IPS-20b (cell line): ENCODE measurements around the gene POLR3H.

Experiments used
- H3K27ac ChIP-seq: one replicate; pipeline ENCODE4 v1.5.1; 2013; ENCODE audit warnings: low read length
- H3K27me3 ChIP-seq: 2 replicates; pipeline ENCODE4 v1.6.1; 2013; ENCODE audit warnings: mild to moderate bottlenecking, low read length, inconsistent platforms; ENCODE audit not compliant: insufficient read depth
- H3K36me3 ChIP-seq: 2 replicates; pipeline ENCODE4 v1.6.1; 2013; ENCODE audit warnings: low read depth, mild to moderate bottlenecking, inconsistent platforms, low read length, moderate library complexity; ENCODE audit not compliant: insufficient read depth
- H3K4me1 ChIP-seq: 2 replicates; pipeline ENCODE4 v1.6.1; 2013; ENCODE audit warnings: mild to moderate bottlenecking, control low read depth, inconsistent platforms, low read length, moderate library complexity; ENCODE audit not compliant: insufficient read depth
- H3K4me3 ChIP-seq: 2 replicates; pipeline ENCODE4 v1.5.1; 2013; ENCODE audit warnings: mild to moderate bottlenecking, low read length, inconsistent platforms
- H3K9ac ChIP-seq: 2 replicates; pipeline ENCODE4 v1.6.1; 2013; ENCODE audit warnings: low read depth, mild to moderate bottlenecking, inconsistent platforms, low read length, moderate library complexity
- H3K9me3 ChIP-seq: 2 replicates; pipeline ENCODE4 v1.6.1; 2013; ENCODE audit warnings: mild to moderate bottlenecking, low read depth, low read length, inconsistent platforms; ENCODE audit not compliant: insufficient read depth

The POLR3H gene

DNA sequence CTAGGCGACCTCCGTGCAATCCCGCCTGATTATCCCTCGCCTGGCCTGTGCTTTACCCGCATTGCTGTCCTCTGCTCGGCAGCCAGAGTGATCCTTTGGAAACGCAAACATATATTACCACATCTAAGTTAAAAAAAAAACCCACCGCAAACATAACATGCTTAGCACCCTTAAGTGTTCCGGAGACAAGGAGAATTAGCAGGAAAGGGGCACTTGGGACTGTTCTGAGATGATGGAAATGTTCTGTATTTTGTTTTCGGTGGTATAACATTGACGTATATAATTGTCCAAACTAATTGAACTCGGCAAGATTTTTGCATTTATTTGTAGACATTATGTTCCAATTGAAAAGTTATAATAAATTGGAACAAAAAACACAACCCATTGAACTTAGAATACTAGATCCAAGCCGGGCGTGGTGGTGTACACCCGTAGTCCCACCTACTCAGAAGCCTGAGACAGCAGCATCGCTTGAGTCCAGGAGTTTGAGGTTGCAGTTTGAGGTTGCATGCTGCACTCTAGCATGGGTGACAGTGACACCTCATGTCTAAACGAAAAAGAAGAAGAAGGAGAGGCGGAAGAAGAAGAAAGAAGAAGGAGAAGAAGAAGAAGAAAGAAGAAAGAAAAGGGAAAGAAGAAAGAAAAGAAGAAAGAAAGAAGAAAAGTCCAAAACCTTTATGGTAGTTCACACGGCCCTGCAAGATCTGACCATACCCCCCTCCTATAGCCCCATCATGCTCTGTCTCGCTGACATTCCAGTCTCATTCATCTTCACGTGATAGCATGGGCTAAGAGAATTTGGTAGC is 604 bp upstream of the POLR3H start:
- no peaks in the 10 kb centered on the region; the same call in 1 of the 2 replicates for H3K36me3 ChIP-seq
- H3K27me3 ChIP-seq, result 0 out of 2 replicates have a peak, but pooled peaks cover 5% of the 10 kb centered on the region
- H3K27ac ChIP-seq, result no peak overlapping the region
- H3K4me1 ChIP-seq, result no peaks in the 10 kb centered on the region; the same call in 1 of the 2 replicates
- no peaks in the 10 kb centered on the region for H3K9me3 ChIP-seq
- H3K9ac ChIP-seq, result peak overlapping the region; percentile 11; the same call in 1 of the 2 replicates
- peak overlapping the region; percentile 94 for H3K4me3 ChIP-seq

DNA sequence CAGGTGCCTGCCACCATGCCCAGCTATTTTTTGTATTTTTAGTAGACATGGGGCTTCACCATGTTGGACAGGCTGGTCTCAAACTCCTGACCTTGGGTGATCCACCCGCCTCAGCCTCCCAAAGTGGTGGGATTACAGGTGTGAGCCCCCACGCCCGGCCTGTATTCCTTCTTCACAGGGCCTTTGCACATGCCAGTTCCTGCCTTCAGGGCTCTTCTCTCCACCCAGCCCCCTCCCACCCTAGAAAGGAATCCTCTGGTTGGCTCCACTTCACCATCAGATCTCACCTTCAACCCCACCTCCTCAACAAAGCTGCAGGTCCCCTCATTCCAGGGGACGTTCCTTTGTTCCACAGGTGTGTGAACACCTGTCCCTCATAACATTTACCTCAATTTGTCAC is 2.0 kb downstream of the POLR3H start:
- 0 out of 2 replicates have a peak, but pooled peaks cover 5% of the 10 kb centered on the region for H3K27me3 ChIP-seq
- H3K4me3 ChIP-seq, result no peak overlapping the region
- no peak overlapping the region for H3K27ac ChIP-seq
- no peak overlapping the region for H3K9ac ChIP-seq
- H3K9me3 ChIP-seq, result no peaks in the 10 kb centered on the region
- no peaks in the 10 kb centered on the region; the same call in 1 of the 2 replicates for H3K36me3 ChIP-seq
- no peaks in the 10 kb centered on the region; the same call in 1 of the 2 replicates for H3K4me1 ChIP-seq

DNA sequence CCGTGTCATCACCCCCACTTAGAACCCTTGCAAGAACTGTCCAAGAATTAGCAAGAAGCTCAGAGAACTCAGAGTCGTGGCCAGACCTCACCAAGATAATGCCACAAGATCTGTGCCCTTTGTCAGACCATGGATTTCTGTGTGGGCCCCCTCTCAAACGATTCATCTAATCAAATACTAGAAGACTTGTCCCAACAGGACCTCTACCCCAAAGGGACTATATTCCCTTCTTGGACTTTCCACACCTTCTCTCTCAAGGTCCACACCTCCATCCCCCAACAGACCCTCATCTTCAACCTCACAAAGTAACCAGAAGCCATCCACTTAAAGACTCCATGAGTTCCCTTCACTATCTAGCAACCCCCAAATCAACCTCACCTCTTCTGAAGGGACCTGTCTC is 2.8 kb downstream of the POLR3H start:
- Histone ChIP-seq H3K4me1 (no peaks in the 10 kb centered on the region; the same call in 1 of the 2 replicates), H3K36me3 (no peaks in the 10 kb centered on the region; the same call in 1 of the 2 replicates), H3K9me3 (no peaks in the 10 kb centered on the region), H3K27ac (no peak overlapping the region), H3K27me3 (0 out of 2 replicates have a peak, but pooled peaks cover 5% of the 10 kb centered on the region), H3K4me3 (no peak overlapping the region), H3K9ac (no peak overlapping the region)

DNA sequence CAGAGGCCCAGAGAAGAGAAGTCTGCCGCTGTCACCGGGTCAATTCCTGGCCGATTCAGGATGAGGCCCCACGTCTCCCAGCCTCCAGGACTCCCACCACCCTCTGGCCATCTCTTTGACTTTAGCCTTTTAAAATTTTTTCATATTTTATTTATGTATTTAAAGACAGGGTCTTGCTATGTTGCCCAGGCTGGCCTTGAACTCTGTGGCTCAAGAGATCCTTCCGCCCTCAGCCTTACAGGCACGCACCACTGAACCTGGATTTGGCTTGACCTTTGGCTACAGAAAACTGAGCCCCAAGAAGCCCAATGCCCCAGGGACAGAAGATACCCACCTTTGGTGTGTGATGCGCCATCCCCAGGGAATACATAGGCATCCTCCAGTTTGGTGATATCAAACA is 3.9 kb downstream of the POLR3H start:
- Histone ChIP-seq H3K36me3 (no peaks in the 10 kb centered on the region; the same call in 1 of the 2 replicates), H3K9me3 (no peaks in the 10 kb centered on the region), H3K4me3 (no peak overlapping the region), H3K4me1 (no peaks in the 10 kb centered on the region; the same call in 1 of the 2 replicates), H3K27me3 (0 out of 2 replicates have a peak, but pooled peaks cover 4% of the 10 kb centered on the region), H3K9ac (no peak overlapping the region), H3K27ac (no peak overlapping the region)

DNA sequence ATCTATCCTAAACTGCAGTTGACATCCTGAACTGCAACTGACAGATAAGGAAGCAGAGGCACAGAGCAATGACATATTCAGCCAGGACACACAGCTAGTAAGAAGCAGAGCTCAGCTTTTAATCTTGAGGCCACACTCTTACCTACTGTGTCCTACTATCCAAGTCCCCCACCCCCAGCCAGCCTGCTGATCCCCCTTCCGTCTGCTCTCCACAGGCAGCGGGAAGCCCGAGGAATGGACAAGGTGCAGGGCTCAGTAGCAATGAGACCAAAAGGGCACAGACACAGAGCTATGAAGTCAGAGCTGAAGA is 4.3 kb downstream of the POLR3H start:
- Histone ChIP-seq H3K9me3 (no peaks in the 10 kb centered on the region), H3K27ac (no peak overlapping the region), H3K4me1 (no peaks in the 10 kb centered on the region; the same call in 1 of the 2 replicates), H3K27me3 (0 out of 2 replicates have a peak, but pooled peaks cover under 1% of the 10 kb centered on the region), H3K9ac (no peak overlapping the region), H3K36me3 (no peaks in the 10 kb centered on the region; the same call in 1 of the 2 replicates), H3K4me3 (no peak overlapping the region)

DNA sequence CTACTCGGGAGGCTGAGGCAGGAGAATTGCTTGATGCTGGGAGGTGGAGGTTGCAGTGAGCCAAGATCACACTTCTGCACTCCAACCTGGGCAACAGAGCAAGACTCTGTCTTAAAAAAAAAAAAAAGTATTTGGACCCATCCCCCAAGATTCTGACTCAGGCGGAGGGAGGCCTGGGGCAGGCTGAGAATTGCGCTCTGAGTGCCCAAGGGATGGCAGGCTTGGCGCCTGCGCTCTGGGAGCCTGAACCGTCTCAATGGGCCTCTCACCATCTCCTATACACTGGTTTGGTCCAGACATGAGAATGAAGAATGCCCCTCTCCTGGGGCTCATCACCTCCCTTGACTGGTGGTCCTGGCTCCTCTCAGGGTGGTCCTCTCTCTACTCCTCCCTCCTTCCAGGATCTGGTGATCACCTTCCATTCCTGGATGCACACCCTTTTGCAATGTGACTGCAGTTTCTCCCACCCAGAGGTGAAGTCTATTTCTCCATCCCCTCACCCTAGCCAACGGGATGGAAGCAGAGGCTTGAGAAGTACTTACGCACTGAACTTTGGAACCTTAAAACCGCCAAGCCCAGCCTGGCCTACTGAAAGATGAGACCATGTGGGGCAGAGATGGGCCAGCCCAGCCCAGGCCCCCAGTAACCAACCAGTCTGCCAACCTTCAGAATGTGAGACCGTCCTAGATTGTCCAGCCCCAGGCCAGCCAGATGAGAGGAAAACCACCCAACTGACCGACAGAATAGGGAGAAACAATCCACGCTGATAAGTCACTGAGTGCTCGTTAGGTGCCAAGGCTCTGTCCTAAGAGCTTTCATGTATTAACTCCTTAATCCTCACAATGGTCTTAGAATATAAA is 4.9 kb downstream of the POLR3H start:
- H3K4me3 ChIP-seq, result no peak overlapping the region
- no peaks in the 10 kb centered on the region for H3K9me3 ChIP-seq
- no peaks in the 10 kb centered on the region; the same call in 1 of the 2 replicates for H3K36me3 ChIP-seq
- no peaks in the 10 kb centered on the region for H3K4me1 ChIP-seq
- H3K27ac ChIP-seq, result no peak overlapping the region
- no peak overlapping the region for H3K9ac ChIP-seq
- H3K27me3 ChIP-seq, result no peaks in the 10 kb centered on the region

DNA sequence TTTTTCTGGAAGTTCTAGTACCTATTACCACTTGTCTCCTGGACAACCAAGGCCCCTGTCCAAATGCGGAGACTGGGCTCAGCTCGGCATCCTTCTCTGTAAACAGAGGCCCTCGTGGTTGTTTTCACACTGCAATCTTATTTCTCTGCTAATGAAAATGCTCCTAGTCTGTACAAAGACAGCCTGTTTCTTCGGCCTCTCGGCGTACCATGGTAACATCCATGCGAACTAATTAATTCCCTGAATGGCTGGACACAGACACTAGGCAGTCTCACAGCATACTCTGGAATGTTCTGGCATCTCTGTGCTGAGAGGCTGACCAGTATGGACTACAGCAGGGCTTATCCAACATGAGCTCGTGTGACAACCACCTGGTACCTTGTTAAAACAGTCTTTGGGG is 5.7 kb downstream of the POLR3H start:
- no peaks in the 10 kb centered on the region for H3K27me3 ChIP-seq
- H3K4me1 ChIP-seq, result no peaks in the 10 kb centered on the region
- no peaks in the 10 kb centered on the region for H3K9me3 ChIP-seq
- H3K9ac ChIP-seq, result no peak overlapping the region
- peaks cover 4% of the 10 kb centered on the region; the same call in 1 of the 2 replicates for H3K36me3 ChIP-seq
- H3K27ac ChIP-seq, result no peak overlapping the region
- no peak overlapping the region for H3K4me3 ChIP-seq

DNA sequence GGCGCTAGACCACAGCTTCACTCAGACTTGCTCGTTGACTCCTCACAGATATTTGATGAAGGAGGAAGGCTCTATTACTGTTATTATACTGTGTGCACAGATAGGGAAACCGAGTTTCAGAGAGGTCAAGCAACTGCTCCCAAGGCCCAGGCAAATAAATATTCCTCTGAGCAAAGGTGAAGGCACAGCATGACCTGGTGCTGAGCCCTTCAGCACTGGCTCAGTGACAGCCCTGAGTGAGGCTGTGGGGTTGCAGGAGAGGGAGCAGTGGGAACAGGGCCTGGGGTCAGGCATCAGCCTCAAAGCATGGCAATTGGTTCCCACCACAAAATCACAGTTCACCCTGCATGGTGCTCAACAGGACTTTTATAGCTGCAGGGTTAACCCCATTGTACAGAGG is 7.1 kb downstream of the POLR3H start:
- no peaks in the 10 kb centered on the region for H3K9me3 ChIP-seq
- no peak overlapping the region for H3K27ac ChIP-seq
- no peak overlapping the region for H3K4me3 ChIP-seq
- H3K27me3 ChIP-seq, result no peaks in the 10 kb centered on the region
- H3K9ac ChIP-seq, result no peak overlapping the region
- H3K36me3 ChIP-seq, result peaks cover 9% of the 10 kb centered on the region
- H3K4me1 ChIP-seq, result peaks cover 4% of the 10 kb centered on the region; the same call in 1 of the 2 replicates

DNA sequence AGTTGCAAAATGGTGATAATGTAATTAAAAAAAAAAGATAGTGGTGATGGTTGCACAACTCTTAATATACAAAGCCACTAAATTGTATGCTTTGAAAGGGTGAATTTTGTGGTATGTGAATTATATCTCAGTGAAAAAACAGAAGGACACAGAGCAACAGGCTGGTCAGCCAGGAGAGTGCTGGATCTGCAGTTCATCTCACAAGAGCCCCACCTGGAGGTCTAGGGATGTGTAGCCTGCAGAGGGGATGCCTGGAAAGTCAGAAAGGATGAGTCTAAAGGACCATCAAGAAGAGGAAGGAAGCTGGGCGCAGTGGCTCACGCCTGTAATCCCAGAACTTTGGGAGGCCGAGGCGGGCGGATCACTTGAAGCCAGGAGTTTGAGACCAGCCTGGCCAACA is 9.0 kb downstream of the POLR3H start:
- peaks cover 29% of the 10 kb centered on the region for H3K36me3 ChIP-seq
- no peak overlapping the region for H3K27ac ChIP-seq
- H3K4me1 ChIP-seq, result peaks cover 4% of the 10 kb centered on the region; the same call in 1 of the 2 replicates
- no peaks in the 10 kb centered on the region for H3K9me3 ChIP-seq
- no peak overlapping the region for H3K4me3 ChIP-seq
- no peak overlapping the region for H3K9ac ChIP-seq
- no peaks in the 10 kb centered on the region for H3K27me3 ChIP-seq

DNA sequence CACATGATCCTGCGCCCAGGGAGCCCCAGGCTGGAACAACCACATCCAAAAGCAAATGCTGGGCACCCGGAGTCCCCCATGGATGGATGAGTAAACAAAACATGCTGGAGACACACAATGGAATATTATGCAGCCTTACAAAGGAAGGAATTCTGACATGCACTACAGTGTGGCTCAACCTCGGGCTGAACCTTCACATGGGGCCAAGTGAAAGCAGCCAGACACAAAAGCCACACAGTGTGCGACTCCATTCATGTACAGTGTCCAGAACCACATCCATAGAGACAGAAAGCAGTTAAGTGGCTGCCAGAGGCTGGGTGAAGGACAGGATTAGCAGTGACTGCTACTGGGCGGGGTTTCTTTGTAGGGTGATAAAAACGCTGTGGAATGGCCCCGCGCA is 10.1 kb downstream of the POLR3H start:
- H3K27ac ChIP-seq, result no peak overlapping the region
- peaks cover 37% of the 10 kb centered on the region for H3K36me3 ChIP-seq

DNA sequence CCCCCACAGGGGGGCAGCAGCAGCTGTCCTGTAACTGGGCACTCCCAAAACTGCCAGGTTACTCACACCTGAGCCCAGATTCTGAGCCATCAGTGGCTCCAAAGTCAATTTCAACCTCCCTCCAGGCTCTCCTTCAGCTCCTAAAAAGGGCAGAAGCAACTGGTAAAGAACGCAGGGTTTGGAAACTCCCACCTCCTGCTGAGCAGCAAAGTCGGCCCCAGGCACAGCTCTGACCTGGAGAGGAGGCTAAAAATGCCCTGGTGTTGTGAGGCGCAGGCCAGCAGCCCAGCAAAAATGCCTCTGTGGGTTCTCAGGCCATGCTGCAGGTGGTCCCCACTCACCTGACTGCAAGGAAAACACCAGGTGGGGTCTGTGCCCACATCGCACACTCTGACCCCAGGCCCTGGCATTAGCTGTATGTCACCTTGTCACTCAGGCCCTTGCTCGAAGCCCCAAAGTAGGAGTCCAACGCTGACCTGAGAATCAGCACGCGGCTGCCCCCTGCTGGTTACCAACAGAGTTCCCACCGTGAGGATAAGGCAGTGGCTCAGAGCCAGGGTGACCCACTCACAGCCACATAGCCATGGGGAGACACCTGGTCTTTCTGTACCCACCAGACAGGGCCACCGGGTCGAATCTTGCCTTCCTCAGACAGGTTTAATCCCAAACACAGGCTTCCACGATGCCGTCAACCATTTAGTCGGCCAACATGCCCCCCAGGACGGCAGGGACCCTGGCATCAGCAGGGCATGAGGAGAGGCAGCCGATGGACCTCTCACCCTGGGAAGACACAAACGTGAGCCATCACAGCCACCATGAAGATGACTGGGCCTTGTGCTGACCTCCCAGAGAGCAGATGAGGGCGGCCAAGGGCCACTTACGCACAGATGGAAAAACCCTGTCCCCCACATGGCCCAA is 11.1 kb downstream of the POLR3H start:
- Histone ChIP-seq H3K27me3 (no peaks in the 10 kb centered on the region), H3K36me3 (peaks cover 47% of the 10 kb centered on the region), H3K9ac (no peak overlapping the region), H3K4me1 (peaks cover 4% of the 10 kb centered on the region; the same call in 1 of the 2 replicates), H3K4me3 (no peak overlapping the region), H3K9me3 (no peaks in the 10 kb centered on the region), H3K27ac (no peak overlapping the region)

More for the DNA sequence above, 10.1 kb downstream of the POLR3H start:
- Histone ChIP-seq H3K9ac (no peak overlapping the region), H3K4me1 (peaks cover 4% of the 10 kb centered on the region; the same call in 1 of the 2 replicates), H3K4me3 (no peak overlapping the region), H3K9me3 (no peaks in the 10 kb centered on the region), H3K27me3 (no peaks in the 10 kb centered on the region)
